Activated CD8-positive, alpha-beta memory T cell treated with anti-CD3 and anti-CD28 coated beads, Interleukin-2, amount 50 U/mL, for 24 hours (primary cell): ENCODE measurements around the gene EEF1AKMT2.
A peak's percentile ranks its signal among the peaks of the same experiment; 100 is the strongest.
"Not testable (repeated sequence)": the region's sequence is repeated elsewhere in the genome, so short reads cannot be mapped to it uniquely, and the experiment has no call there.

Source experiments
- DNase-seq: peaks from one replicate; pipeline ENCODE4 v3.0.0-alpha.2; 2020; ENCODE audit errors: extremely low read depth

EEF1AKMT2 gene

DNA sequence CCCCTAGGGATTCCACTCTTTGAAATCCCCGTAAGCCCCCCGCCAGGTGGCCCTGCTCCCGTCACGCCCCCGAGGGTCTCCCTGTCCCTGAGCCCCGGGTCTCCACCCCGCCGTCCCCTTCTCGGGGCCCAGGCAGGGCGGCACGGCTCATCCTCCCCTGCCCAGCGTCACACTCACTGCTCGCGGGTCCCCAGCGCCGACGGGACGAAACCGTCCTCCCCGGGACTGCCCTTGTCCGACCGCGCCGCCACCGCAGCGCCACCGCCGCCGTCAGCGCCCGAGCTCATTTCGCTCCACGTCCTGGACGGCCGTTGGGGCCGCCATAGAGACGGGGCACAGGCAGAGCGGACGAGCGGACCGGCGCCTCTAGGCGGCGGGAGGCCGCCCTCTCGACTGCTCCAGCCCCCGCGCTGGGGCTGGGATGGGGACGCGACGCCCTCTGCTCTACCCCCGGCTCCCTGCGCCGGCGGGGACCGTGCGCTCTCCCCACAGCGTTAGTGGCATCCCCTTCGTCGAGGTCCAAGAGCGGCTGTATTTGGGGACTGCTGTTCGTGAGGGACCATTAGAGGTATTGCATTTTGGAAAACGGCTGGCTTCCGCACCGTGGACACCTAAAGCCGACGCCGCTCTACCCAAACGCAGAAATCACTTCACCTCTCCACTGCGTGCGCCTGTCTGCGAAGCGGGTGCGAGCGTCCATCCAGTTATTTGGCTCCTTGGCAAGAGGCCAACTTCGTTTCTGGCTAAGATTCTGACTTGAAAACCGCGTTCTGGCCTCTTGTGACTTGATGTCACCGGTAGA, at the start of gene EEF1AKMT2:
Gene EEF1AKMT2, minus strand, starts transcription at position 341 of the 802 bp plus-strand sequence. Its CDS starts 54 bp downstream, at position 287.
- DNase-seq: peak; percentile 46

DNA sequence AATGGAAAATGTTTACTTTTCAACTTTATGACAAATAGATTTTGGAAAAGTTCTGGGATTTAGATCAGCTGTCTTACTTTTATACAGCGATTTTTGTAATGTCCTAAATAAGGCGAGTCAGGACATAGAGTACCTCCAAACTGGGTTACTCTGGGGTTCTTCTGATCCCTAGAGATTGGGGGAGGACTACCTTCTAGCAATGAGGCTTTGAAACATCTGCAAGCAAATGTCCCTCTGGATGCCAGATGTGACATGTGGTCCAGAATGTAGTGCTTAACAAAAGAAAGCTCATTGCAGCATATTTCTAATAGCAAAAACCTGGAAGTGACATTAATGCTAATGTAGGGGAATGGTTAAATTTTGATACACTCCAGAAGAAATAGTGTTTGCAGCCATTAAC, 46.0 kb upstream of the EEF1AKMT2 start:
- DNase-seq: no peak

DNA sequence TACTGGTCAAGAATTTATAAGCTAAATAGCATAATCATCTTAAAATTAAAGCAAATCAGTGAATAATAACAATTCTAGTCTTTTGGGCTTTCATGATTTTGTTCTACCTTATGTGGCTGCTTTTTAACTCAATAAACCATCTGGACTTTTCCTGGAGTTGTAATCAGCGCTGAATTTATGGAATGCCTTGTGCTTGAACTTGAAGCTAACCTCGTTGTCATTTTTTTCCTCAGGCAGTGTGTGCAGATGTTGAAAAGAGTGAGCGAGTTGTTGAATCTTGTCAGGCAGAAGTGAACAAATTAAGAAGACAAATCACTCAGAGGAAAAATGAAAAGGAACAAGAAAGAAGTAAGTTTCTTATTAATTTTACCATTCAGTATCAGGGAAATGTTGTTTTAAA, 39.4 kb upstream of the EEF1AKMT2 start:
- DNase-seq: no peak

DNA sequence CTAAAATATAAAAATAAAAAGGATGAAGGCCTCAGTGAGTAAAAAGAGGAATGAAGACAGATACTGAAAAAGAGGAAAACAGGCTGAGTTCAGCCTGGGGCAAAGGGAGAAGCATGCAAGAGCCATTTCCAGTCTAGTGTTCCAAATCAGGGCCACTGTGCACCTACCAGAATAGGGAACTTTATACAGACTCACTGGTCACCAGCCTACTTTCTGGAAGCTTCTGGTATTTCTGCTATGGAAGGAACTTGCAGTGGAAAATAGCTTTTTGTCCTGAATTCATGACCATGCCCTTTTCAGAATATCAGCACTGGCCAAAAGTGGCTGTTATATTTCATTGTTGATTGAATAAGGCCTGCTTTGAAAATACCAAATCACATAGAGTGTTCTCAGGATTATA, 38.8 kb upstream of the EEF1AKMT2 start:
- no peak for DNase-seq

DNA sequence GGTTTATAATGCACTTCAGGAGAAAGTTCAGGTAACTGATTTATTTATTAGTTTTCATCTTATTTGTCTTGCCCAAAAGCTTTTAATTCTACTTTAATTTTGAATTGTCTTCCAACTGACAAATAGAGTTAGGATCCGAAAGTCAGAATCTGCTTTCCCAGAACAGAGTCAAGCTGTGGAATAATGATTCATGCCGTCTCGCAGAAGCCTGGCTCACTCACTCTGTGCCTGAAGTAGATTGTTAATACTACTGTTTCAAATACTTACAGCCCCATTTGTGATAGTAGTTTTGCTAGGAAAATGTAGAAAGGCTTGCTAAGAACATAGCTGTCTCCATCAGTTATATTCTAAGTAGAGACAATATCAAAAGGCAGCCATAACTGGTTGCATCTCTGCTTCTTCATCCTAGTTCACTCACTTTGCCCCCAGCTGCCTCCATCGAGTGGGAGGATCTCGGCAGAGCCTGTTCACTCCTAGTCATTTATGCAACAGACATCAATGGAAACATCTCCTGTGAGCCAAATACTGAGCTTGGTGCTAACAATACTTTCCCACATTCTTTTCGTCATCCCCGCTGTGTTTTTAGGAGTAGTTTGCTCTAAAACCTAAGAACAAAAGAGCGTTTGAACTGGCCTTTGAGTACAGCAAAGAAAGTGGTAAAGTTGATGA, 37.9 kb upstream of the EEF1AKMT2 start:
- no peak for DNase-seq

DNA sequence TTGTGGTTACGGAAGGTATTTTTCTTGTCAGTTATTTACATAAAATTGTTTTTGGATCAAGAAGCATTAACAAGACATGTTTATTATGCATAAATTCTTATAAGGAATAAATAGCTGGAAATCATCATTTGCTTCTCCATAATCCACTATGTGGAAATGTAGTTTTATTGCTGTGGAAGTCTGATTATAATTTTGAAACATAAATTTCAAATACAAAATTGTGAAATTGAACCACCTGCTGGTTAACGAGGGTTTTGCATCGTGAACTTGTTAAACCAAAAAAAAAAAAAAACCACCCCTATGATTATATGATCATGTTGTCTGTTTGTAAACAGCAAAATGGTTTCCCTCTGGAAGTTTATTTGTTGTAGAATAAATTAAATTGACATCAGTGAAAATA, 35.8 kb upstream of the EEF1AKMT2 start:
- no peak for DNase-seq

DNA sequence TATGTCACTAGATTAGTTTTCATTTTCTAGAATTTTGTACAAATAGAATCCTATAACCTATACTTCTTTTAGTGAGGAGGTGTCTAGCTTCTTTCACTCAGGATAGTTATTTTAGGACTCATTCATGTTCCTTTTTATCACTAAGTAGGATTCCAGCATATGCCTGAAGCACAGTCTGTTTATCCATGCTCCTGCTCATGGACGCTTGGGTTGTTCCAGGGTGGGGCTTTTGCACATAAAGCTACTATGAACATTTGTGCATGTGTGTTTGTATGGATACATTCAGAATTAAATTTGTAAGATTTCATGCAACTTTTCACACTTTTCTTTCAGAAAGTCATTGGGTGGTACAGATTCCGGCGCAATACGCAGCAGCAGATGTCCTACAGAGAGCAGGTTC, 34.6 kb upstream of the EEF1AKMT2 start:
- DNase-seq: no peak

DNA sequence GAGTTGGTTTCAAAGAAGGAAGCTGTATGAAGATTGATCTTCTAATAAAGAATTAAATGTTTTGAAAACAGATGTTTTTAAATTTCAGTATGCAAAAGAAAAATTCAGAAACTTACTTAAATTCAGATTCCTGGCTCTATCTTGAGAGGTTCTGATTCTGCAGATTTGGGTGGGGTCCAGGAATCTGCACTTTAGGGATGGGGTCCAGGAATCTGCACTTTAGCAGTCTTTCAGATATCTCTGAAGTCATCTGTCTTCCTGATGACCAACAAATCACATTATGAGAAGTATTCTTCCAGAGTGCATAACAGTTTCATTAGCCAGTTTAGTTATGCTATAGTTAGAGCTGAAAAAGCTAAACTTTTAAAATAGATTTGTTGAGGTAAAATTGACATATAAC, 34.0 kb upstream of the EEF1AKMT2 start:
- no peak for DNase-seq

DNA sequence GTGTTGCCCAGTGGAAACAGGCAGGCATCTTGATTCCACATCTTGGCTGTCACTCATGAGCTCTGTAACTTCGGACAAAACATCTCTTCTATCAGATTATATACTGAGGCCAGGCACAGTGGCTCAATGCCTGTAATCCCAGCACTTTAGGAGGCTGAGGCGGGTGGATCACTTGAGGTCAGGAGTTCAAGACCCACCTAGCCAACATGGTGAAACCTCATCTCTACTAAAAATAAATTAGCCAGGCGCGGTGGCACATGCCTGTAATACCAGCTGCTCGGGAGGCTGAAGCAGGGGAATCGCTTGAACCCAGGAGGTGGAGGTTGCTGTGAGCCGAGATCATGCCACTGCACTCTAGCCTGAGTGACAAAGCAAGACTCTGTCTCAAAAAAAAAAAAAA, 33.2 kb upstream of the EEF1AKMT2 start:
- not testable (repeated sequence) for DNase-seq

DNA sequence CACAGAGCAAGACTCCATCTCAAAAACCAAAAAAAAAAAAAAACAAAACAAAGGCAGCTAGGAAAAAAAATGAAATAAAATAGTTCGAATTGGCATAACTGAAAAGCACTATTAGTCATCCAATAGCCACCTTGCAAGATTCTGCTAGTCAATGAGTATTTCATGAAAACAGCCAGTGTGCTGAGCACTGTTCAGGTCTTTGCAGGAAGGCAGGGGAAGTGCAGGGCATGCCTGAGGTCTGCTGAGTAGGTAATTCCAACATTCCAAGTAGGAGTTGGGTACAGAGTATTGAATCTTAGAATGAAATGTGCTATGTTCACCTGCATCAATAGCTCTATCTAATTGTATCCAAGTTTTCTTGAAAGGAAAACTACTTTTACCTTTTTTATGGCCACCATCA, 32.8 kb upstream of the EEF1AKMT2 start:
- no peak for DNase-seq

DNA sequence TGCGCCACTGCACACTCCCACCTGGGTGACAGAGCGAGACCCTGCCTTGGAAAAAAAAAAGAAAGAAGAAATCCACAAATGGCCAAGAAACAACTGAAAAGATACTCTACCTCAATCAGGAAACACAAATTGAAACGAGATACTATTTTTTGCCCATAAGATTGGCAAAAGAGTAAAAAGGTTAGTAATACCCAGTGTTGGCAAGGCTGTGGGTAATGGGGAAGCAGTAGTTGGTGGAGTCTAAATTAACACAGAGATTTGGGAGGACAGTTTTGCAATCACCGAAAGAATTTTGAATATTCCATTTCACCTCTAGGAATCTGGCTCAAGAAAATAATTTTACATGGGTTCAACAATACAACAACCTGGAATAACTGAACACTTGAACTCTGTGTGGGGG, 29.8 kb upstream of the EEF1AKMT2 start:
- no peak for DNase-seq

DNA sequence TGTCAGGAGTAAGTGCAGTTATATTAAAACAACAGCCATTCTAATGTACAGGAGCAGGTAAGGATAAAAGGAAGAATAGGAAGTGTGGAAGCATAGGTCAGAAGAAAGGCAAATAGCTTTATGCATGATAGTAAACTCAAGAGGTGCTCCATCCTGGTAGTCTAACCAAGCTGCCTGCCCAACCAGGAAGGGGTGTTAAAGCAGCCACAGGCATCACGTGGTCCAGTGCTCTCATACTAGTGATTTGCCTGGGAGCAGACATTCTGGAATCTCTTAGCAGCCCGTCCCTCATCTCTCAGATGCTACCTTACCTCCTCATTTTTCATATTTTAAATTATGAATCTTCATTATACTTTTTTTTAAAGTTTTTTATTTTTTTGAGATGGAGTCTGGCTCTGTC, 28.4 kb upstream of the EEF1AKMT2 start:
- DNase-seq: no peak

DNA sequence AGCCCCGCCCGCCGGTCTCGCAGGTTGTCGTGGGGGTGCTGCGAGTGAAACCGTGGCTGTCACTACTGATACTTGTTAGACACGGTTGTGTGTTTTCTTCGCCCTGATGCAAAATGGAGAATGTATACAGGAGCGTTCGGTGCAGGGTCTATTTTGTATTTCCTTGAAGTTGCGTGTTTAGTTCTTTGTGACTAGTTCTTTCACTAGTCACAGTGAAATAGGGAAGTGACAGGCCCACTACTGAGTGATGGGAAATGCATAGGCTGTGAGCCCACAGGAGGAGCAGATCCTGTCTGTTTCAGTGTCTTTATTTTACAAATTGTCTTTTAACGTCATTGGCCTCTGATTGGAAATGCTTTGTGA, 10.6 kb upstream of the EEF1AKMT2 start:
- DNase-seq: no peak

DNA sequence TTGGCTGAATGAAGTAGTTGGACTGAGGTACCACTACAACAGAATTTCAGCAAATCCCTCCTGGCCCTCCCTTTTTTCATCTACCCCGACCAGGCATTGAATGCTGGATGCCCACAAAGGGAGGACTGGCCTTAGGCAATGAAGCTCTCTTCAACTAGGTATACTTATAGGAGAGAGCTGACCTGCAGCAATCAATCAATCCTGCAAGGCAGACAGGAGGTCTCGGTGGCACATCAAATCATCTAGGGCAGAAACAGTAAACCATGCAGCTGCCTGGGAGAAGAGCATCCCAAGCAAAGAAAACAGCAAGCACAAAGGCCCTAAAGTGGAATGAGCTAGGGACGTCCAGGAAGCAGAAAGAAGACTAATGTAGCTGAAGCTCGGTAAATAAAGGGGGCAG, 7.5 kb upstream of the EEF1AKMT2 start:
- no peak for DNase-seq

DNA sequence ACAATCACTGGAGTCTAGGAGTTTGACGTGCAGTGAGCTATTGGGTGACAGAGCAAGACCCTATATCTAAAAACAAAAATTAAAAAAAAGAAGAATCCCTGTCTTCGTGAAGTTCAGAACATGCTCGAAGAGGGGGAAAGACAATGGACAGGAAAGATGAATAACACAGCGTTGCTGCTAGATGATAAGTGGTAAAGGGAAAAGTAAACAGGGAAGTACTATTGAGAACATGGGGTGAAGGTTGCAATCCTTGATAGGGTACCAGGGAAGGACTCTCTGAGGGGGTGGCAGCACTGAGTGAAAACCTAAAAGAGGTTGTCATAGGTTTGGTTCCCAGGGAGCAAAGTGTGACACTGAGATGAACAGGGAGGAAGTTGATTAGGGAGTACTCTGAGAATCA, 7.1 kb upstream of the EEF1AKMT2 start:
- DNase-seq: no peak

DNA sequence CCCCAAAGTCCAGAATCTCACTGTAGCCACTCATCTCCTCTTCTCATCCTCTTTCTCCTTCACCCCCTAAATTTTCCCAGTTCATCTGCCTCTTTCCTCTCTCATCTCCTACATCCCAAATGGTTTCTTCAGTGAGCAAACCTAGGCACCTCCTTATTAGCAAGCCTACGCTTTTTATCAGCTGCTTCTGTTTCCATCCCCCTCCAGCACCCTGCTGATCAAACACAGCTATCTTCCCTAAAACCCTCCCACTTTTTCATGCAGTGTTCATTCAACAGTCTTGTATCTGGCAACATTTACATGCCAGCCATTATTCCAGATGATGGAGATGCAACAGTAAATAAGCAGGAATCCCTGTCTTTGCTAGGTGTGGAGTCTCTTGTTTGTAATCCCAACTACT, 6.7 kb upstream of the EEF1AKMT2 start:
- DNase-seq: no peak

DNA sequence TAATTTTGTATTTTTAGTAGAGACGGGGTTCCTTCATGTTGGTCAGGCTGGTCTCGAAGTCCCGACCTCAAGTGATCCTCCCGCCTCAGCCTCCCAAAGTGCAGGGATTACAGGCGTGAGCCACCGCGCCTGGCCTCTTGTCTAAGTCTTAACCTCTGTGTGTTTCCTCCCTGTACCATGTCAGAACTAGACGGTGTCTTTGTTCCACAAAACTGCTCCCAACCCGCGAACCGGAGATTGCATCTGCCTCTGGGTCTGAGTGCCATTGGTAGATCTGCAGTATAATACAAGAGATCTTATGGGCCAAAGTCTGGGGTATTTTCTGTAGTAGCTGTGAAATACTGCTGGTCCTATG, 1.3 kb upstream of the EEF1AKMT2 start:
- DNase-seq: no peak

DNA sequence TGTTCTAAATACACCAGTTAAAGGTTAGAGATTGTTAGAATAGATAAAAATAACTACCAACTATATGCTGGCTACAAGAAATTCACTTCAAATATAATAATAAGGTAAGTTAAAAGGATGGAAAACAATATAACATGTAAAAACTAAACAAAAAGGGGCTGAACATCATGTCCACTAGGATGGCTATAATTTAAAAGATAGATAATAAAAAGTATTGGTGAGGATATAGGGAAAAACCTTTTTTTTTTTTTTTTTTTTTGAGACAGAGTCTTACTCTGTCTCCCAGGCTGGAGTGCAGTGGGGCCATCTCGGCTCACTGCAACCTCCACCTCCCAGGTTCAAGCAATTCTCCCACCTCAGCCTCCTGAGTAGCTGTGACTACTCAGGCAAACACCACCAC, 8.8 kb downstream of the EEF1AKMT2 start:
- not testable (repeated sequence) for DNase-seq

DNA sequence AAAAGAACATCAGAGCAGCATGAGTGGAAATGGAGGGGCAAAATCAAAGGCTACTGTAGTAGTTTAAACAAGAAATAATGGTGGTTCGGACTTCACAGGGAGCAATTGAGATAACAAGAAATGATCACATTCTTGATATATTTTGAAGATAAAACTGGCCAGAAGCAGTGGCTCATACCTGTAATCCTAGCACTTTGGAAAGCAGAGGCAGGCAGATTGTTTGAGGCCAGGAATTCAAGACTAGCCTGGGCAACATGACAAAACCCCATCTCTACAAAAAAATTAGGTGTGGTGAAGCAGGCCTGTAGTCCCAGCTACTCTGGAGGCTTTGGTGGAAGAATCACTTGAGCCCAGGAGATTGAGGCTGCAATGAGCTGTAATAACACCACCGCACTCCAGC, 22.9 kb downstream of the EEF1AKMT2 start:
- no peak for DNase-seq

DNA sequence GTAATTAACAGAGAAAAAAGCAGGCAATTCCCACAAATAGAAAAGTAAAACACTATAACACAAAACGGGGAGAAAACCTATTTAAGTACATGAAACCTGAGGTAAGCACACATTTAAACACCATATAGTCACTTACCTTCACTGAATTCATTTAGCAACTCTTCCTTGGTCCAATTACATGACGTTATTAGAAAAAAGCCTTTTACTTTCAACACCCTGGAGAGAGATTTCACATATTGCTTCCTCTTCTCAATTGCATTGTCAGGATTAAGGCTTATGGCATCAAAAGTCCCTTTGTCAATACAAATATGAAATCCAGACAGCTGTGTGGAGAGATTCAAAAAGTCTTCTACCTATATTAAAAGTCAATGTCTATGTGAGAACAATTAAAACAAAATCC, 26.4 kb downstream of the EEF1AKMT2 start:
- DNase-seq: no peak

DNA sequence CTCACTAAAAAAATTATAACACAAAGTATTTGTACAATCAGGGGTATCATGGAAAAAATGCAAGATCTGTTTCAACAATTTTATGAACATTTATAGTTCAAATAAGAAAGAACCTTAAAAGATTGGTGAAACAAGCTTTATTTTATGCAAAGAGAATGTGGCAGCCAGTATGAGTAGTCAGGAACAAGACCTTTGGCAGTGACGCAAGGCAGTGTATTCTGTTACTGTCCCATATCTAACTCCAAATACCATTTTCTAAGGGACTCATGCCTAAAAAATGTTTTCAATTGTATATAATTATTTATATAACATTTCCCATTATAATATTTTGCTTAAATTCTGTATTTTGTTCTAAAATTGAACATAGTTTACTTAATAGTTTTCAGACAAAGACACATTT, 28.4 kb downstream of the EEF1AKMT2 start:
- DNase-seq: no peak

DNA sequence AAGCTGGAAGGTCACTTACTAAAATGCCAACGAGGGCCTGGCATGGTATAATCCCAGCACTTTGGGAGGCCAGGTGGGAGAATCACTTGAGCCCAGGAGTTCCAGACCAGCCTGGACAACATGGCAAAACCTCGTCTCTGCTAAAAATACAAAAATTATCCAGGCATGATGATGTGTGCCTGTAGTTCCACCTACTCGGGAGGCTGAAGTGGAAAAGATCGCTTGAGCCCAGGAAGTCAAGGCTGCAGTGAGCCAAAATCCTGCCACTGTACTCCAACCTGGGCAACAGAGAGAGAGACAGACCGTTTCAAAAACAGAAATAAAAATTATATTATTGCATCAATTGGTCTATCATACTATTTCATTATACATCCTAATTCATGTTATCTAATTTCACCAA, 29.4 kb downstream of the EEF1AKMT2 start:
- no peak for DNase-seq

DNA sequence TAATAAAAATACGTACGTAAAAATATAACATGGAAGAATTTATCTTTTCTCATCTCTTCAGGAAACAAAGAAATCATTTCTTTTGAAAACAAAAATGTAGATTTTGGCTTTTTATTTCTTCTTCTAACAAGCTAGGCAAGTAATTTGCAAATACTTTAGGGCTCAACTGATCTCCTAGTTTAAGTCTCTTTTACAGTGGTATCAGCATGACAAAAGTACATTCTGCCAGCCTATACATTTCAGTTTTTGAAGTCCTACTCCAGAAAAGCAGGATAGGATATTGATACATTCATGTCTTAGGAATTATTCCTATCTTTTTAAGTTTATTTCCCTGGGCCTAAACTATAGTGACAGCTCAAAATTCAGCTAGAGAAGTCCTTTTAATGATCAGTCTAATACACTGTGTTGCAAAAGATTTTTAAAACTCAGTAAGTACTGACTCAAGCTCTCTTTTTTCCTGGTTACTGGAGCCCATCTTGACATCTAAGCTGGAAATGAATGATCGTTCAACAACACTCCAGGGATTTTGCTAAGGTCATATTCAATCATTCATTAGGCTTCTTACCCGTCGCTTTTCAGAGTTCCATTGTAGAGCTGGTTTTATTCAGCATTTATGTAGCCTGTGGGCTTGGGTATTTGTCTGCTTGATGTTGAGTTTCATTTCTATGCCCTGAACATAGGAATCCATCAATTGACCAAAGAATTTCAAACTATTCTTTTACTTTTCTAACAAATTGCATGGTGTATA, 35.4 kb downstream of the EEF1AKMT2 start:
- DNase-seq: no peak
